HEK293 (cell line): ENCODE data around the gene EIF2B2.

Source experiments
- CTCF ChIP-seq: fragments of 450-650 bp; formaldehyde crosslinking; IDR thresholded peaks from 2 replicates; pipeline ENCODE4 v1.5.1; 2016; ENCODE audit warnings: missing biosample characterization, missing genetic modification characterization
- IKZF3 ChIP-seq: fragments of 450-650 bp; IDR thresholded peaks from 2 replicates; pipeline ENCODE4 v1.5.0; 2018; ENCODE audit warnings: missing biosample characterization, mild to moderate bottlenecking, missing genetic modification characterization, moderate library complexity
- REPIN1 ChIP-seq: fragments of 450-650 bp; formaldehyde crosslinking; IDR thresholded peaks from 2 replicates; pipeline ENCODE4 v1.5.1; 2017; ENCODE audit warnings: missing biosample characterization, missing genetic modification characterization, low read depth
- ZNF280D ChIP-seq: fragments of 450-650 bp; formaldehyde crosslinking; IDR thresholded peaks from 2 replicates; pipeline ENCODE4 v1.5.1; 2016; ENCODE audit warnings: missing biosample characterization, missing genetic modification characterization
- ZNF580 ChIP-seq: fragments of 450-650 bp; formaldehyde crosslinking; IDR thresholded peaks from 2 replicates; pipeline ENCODE4 v1.5.1; 2016; ENCODE audit warnings: missing biosample characterization, missing genetic modification characterization
- ZNF624 ChIP-seq: fragments of 450-650 bp; formaldehyde crosslinking; IDR thresholded peaks from 2 replicates; pipeline ENCODE4 v1.5.1; 2017; ENCODE audit warnings: missing biosample characterization, missing genetic modification characterization

DNA sequence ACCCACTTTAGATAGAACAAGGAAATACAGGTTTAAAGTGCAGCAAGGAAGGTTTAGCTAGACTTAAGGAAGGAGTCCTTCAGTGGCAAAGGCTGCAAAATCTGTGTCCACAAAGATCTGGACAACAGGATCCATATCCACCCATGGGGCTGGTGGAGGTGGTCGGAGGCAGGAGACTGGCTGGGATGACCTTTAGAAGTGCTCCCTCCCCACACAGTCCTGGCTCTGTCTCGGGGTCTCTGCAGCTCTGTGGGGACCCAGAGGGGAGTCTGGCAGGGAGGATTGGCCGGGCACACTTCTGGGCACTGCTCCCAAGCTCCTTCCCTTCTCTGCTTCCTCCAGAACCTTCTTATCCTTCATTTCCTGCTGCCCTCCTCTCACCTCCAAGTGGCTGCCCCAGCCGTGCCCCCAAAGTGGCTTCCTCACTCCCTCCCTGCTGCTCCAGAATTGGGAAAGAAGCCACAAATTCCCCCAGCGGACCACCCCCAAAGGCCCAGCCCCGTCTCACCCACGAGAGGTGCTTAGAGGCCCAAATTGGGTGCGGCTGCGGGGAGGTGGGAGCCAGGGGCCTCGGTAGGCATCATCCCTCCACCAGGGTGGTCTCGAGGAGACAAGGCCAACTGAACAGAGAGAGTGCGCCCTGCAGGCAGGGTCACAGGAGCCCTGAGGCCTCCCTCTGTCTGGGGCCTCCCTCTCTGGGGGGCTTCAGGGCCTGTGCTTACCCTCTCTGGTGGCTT is 25.4 kb upstream of the EIF2B2 start:
- TF ChIP-seq CTCF (tag by site-specific recombination) (no peak), ZNF624 (tag by site-specific recombination) (no peak), IKZF3 (tag by site-specific recombination) (no peak), ZNF580 (tag by site-specific recombination) (no peak), ZNF280D (tag by site-specific recombination) (no peak), REPIN1 (tag by site-specific recombination) (no peak)
